Measurements from ENCODE around the gene PCDHB3. TPM values are rescaled to one million over a fixed set of nuclear protein-coding genes. Genes with fewer than 3 reads are reported as not detected.
"Not testable (repeated sequence)": the region's sequence is repeated elsewhere in the genome, so short reads cannot be mapped to it uniquely, and the experiment has no call there.

Gene PCDHB3
- total and polyA plus RNA-seq, 11 donors = 0.27 to 2.9 (median 1.1) TPM

GRCh38 chr5:141149812-141150211 lies 49.5 kb downstream of the PCDHB3 start, which contains the start of gene PCDHB6:
PCDHB6 (plus strand) TSS chr5:141150057; CDS start chr5:141150258, 201 bp downstream.
- Histone ChIP-seq H3K27ac (no peak within 1 kb of the TSS), H3K27me3 (peaks cover 0 to 35% (median 4%) of the 10 kb centered on the region in 9 donors), H3K9me3 (peaks cover 0 to 94% (median 39%) of the 10 kb centered on the region in 12 donors), H3K4me3 (peak within 1 kb of the TSS in 8 of 12 donors; percentile 8 to 37 (median 22)), H3K36me3 (no peaks in the 10 kb centered on the region), H3K4me1 (no peaks in the 10 kb centered on the region)
- WGBS, 4 donors = 12 to 16% (median 14%) methylated on average over 18 of the region's 18 CpGs
- intact Hi-C loops (cut with DNase I) = no loop called here
- DNase-seq = no peak
- no peak for ATAC-seq
- TF ChIP-seq CTCF (IDR thresholded peaks at IDR 0.05) (peak in 6 of 12 donors; percentile 17 to 44 (median 31)), POLR2A (IDR thresholded peaks at IDR 0.05) (no peak)

- no peaks in the 10 kb centered on the region for H3K4me1 ChIP-seq
- H3K27ac ChIP-seq = no peak overlapping the region
- peak overlapping the region in 8 of 12 donors; percentile 8 to 37 (median 22) for H3K4me3 ChIP-seq
- 36 to 48% (median 39%) methylated on average over 32 to 33 of the region's 33 CpGs for WGBS, 4 donors
- peak in 1 of 5 donors; percentile 43 for DNase-seq
- ATAC-seq = no peak
- TF ChIP-seq POLR2A (IDR thresholded peaks at IDR 0.05) (no peak), CTCF (IDR thresholded peaks at IDR 0.05) (no peak)
- H3K27me3 ChIP-seq = peaks cover 0 to 36% (median 4%) of the 10 kb centered on the region in 9 donors
- intact Hi-C loops (cut with DNase I) = no loop called here
- H3K9me3 ChIP-seq = peaks cover 0 to 96% (median 42%) of the 10 kb centered on the region in 12 donors
- H3K36me3 ChIP-seq = no peaks in the 10 kb centered on the region
Observed at GRCh38 chr5:141150224-141150992, 50.1 kb downstream of the PCDHB3 start.

GRCh38 chr5:141150993-141151325 lies 50.7 kb downstream of the PCDHB3 start:
- Histone ChIP-seq H3K27me3 (peaks cover 0 to 38% (median 4%) of the 10 kb centered on the region in 9 donors), H3K4me1 (no peaks in the 10 kb centered on the region), H3K4me3 (no peak overlapping the region), H3K36me3 (no peaks in the 10 kb centered on the region), H3K27ac (no peak overlapping the region), H3K9me3 (peaks cover 0 to 98% (median 43%) of the 10 kb centered on the region in 12 donors)
- ATAC-seq = no peak
- TF ChIP-seq CTCF (IDR thresholded peaks at IDR 0.05) = no peak
- TF ChIP-seq POLR2A (IDR thresholded peaks at IDR 0.05) = no peak
- 29 to 50% (median 38%) methylated on average over 13 of the region's 13 CpGs for WGBS, 4 donors
- intact Hi-C loops (cut with DNase I) = no loop called here
- DNase-seq = no peak

GRCh38 chr5:141151632-141152031 lies 51.4 kb downstream of the PCDHB3 start:
- H3K9me3 ChIP-seq = peaks cover 0 to 98% (median 49%) of the 10 kb centered on the region in 12 donors
- peaks cover 0 to 44% (median 8%) of the 10 kb centered on the region in 9 donors for H3K27me3 ChIP-seq
- 31 to 47% (median 32%) methylated on average over 20 to 40 of the region's 41 CpGs for WGBS, 4 donors
- DNase-seq = peak in 1 of 5 donors; percentile 54
- H3K4me1 ChIP-seq; H3K36me3 ChIP-seq; H3K27ac ChIP-seq; H3K4me3 ChIP-seq; ATAC-seq; intact Hi-C loops (cut with DNase I): not testable (repeated sequence)

GRCh38 chr5:141152096-141152495 lies 51.8 kb downstream of the PCDHB3 start:
- DNase-seq; H3K4me3 ChIP-seq; ATAC-seq; H3K4me1 ChIP-seq; H3K27ac ChIP-seq; intact Hi-C loops (cut with DNase I); H3K36me3 ChIP-seq: not testable (repeated sequence)
- Histone ChIP-seq H3K9me3 (peaks cover 0 to 98% (median 54%) of the 10 kb centered on the region in 12 donors), H3K27me3 (peaks cover 0 to 49% (median 9%) of the 10 kb centered on the region in 9 donors)
- 25 to 29% (median 26%) methylated on average over 18 to 36 of the region's 36 CpGs for WGBS, 4 donors
